LNCAP (cell line): Measurements from ENCODE around the gene C1orf116.

Experiments used
- TF ChIP-seq, protein P1 (sequence below): fragments of 450-650 bp; IDR thresholded peaks from 2 replicates; pipeline ENCODE4 v1.5.1; 2017; ENCODE audit warnings: mild to moderate bottlenecking

Gene C1orf116

DNA sequence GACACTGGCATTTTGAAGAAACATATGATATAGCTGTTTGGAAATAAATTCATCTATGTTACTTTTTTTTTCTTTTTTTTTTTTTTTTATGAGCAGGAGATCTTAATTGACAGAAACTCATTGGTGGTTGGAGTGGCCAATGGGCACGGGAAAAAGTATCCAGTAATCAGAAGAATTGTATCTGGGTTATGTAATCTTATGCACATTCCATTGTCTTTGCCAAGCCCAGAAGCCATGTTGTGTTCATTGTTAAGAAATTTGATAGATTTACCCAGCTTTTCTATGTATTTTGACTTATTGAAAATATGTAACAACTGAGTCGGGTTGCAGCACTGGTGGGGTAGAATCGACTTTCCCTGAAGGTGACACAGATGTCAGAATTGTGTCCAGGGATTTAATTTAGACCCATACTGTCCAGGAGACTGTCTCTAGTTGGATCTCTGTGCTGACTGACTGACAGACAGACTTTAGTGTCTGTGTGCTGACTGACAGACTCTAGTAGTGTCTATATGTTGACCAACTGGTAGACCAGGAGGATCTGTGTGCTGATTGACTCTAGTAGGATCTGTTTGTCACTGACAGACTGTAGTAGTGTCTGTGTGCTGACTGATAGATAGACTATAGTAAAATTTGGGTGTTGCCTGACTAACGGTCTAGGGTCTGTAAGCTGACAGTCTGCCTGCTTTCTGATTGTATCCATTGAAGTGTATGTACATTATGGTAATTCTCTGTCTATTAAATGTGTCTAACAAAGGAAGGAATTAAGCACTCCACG lies 43.8 kb upstream of the C1orf116 start:
- TF ChIP-seq, protein P1, sequence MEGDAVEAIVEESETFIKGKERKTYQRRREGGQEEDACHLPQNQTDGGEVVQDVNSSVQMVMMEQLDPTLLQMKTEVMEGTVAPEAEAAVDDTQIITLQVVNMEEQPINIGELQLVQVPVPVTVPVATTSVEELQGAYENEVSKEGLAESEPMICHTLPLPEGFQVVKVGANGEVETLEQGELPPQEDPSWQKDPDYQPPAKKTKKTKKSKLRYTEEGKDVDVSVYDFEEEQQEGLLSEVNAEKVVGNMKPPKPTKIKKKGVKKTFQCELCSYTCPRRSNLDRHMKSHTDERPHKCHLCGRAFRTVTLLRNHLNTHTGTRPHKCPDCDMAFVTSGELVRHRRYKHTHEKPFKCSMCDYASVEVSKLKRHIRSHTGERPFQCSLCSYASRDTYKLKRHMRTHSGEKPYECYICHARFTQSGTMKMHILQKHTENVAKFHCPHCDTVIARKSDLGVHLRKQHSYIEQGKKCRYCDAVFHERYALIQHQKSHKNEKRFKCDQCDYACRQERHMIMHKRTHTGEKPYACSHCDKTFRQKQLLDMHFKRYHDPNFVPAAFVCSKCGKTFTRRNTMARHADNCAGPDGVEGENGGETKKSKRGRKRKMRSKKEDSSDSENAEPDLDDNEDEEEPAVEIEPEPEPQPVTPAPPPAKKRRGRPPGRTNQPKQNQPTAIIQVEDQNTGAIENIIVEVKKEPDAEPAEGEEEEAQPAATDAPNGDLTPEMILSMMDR: no peak

GRCh38 chr1:207073906-207074820 lies 41.6 kb upstream of the C1orf116 start:
- TF ChIP-seq, protein P1: no peak

GRCh38 chr1:207072233-207072632 lies 39.7 kb upstream of the C1orf116 start:
- TF ChIP-seq, protein P1: no peak

DNA sequence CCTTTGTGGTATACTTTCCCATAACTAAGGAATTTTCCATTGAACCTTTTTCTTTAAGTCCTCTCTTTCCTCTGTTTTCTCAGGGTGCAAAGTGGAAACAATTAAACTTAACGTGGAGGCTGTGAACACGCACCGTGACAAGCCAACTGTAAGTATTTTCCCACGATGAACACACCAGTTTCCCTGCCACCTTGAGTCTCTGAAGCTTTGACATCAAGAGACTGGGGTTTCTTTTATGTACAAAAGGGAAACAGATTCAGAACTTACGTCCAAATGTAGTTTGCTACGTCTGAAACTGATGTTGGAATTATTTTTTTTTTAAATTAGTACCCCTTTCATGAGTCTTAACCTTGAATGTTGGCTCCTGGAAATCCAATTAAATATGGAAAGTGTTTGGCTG lies 38.9 kb upstream of the C1orf116 start:
- TF ChIP-seq, protein P1: no peak

DNA sequence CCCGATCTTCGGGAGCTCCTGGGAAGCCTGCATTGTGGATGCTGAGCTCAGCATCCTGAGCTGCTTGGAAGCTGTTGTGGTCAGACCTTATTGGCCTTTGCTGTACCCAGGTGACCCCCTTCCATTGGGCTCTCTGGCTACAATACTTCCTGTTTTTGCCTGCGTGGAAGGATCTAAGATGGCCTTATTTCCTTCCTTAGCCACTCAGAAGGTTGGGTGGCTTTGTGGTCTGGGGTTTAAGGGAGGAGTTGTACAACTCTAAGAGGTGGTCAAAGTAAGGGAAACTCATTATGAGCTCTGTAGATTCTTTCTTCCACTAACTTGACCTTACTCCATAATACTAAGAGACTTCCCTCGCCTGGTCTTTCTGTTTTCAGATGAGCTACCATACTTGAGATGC lies 38.3 kb upstream of the C1orf116 start:
- TF ChIP-seq, protein P1: no peak

- TF ChIP-seq, protein P1: no peak
These were observed 37.4 kb upstream of the C1orf116 start for GRCh38 chr1:207069858-207070506.

DNA sequence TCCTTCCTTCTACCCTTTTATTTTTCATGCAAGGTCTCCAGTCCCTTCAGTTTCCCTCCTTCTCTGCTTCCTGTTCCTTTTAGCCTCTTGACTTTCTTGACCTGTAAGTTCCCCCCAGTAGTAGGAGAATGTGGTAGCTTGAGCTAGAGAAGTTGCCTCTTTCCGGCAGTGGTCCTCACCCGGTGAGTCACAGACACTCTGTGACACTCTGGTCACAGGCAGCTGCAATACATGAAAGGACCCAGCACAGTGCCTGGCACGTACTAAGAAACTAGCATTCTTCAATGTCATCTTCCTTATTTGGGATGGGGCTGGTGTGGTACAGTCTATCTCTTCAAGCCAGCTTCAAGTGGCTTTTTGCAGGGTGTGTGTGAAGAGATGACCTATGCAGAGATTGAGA lies 36.5 kb upstream of the C1orf116 start:
- TF ChIP-seq, protein P1: no peak
